Upper lobe of left lung (tissue), 4 donors: ENCODE data around the gene IFNA10.
"Not testable (repeated sequence)": the region's sequence is repeated elsewhere in the genome, so short reads cannot be mapped to it uniquely, and the experiment has no call there.

ENCODE experiments used
- POLR2A ChIP-seq, 4 donors: fragments of 450-650 bp; IDR thresholded peaks; one replicate each; pipeline ENCODE4 v1.5.1; 2016 to 2017; ENCODE audit warnings: antibody characterized with exemption in 4 of 4, mild to moderate bottlenecking in 2 of 4
- TF ChIP-seq, protein P1 (sequence below), 6 experiments: fragments of 450-650 bp in 4 of 6; fragments of 200-600 bp in 2 of 6; sonication (generic) in 2 of 6; IDR thresholded peaks; one replicate each; pipeline ENCODE4 v1.5.1; 2016 to 2019; ENCODE audit warnings: antibody characterized with exemption in 6 of 6

- TF ChIP-seq, protein P1, sequence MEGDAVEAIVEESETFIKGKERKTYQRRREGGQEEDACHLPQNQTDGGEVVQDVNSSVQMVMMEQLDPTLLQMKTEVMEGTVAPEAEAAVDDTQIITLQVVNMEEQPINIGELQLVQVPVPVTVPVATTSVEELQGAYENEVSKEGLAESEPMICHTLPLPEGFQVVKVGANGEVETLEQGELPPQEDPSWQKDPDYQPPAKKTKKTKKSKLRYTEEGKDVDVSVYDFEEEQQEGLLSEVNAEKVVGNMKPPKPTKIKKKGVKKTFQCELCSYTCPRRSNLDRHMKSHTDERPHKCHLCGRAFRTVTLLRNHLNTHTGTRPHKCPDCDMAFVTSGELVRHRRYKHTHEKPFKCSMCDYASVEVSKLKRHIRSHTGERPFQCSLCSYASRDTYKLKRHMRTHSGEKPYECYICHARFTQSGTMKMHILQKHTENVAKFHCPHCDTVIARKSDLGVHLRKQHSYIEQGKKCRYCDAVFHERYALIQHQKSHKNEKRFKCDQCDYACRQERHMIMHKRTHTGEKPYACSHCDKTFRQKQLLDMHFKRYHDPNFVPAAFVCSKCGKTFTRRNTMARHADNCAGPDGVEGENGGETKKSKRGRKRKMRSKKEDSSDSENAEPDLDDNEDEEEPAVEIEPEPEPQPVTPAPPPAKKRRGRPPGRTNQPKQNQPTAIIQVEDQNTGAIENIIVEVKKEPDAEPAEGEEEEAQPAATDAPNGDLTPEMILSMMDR (IDR thresholded peaks at IDR 0.05) = peak in 4 of 6 experiments; percentile 27 to 40 (median 36)
- TF ChIP-seq POLR2A (IDR thresholded peaks at IDR 0.05) = not testable (repeated sequence)
Measured at GRCh38 chr9:21194867-21195776, 11.8 kb downstream of the IFNA10 start.
